HFF-Myc (cell line): ENCODE data around the gene RIC1.
"Not testable (repeated sequence)": the region's sequence is repeated elsewhere in the genome, so short reads cannot be mapped to it uniquely, and the experiment has no call there.

Experiments
- DNase-seq: peaks from one replicate; pipeline ENCODE4 v3.0.0-alpha.2; 2011; ENCODE audit warnings: low read depth; ENCODE audit errors: extremely low read depth
- H3K4me3 ChIP-seq: replicated peaks from 2 replicates; pipeline ENCODE4 v1.5.1; 2011; ENCODE audit warnings: low read depth, mild to moderate bottlenecking, control low read depth, low read length
- CTCF ChIP-seq: IDR thresholded peaks from 2 replicates; pipeline ENCODE4 v1.5.1; 2012; ENCODE audit warnings: mild to moderate bottlenecking, low read depth, low read length, control low read depth; ENCODE audit errors: missing control alignments

RIC1 gene

GRCh38 chr9:5643005-5643624 is 14.2 kb downstream of the RIC1 start:
- no peak for TF ChIP-seq CTCF
- no peak overlapping the region for H3K4me3 ChIP-seq
- no peak for DNase-seq

GRCh38 chr9:5644501-5644900 is 15.6 kb downstream of the RIC1 start:
- H3K4me3 ChIP-seq: no peak overlapping the region
- no peak for DNase-seq
- TF ChIP-seq CTCF: no peak

GRCh38 chr9:5646116-5646515 is 17.2 kb downstream of the RIC1 start:
- no peak overlapping the region for H3K4me3 ChIP-seq
- TF ChIP-seq CTCF: no peak
- DNase-seq: no peak

GRCh38 chr9:5650356-5651105 is 21.6 kb downstream of the RIC1 start:
- no peak for DNase-seq
- TF ChIP-seq CTCF: no peak

GRCh38 chr9:5651246-5651645 is 22.3 kb downstream of the RIC1 start:
- no peak for TF ChIP-seq CTCF
- DNase-seq: no peak
- no peak overlapping the region for H3K4me3 ChIP-seq

More at GRCh38 chr9:5650356-5651105, 21.6 kb downstream of the RIC1 start:
- H3K4me3 ChIP-seq: no peak overlapping the region

GRCh38 chr9:5652821-5653220 is 23.9 kb downstream of the RIC1 start:
- H3K4me3 ChIP-seq: no peak overlapping the region
- no peak for TF ChIP-seq CTCF
- no peak for DNase-seq

- not testable (repeated sequence) for H3K4me3 ChIP-seq, DNase-seq
Measured at GRCh38 chr9:5662804-5663203, 33.9 kb downstream of the RIC1 start.
